HK-2 (cell line): ENCODE data around the gene RAB3IP.

Experiments used
- DNase-seq: peaks from one replicate; pipeline ENCODE4 v3.0.0-alpha.2; 2018; ENCODE audit not compliant: unreplicated experiment

The RAB3IP gene

GRCh38 chr12:69738351-69739286 lies at the start of gene RAB3IP:
RAB3IP (plus strand) TSS chr12:69738860; CDS start chr12:69755409, 16,549 bp downstream.
- peak; percentile 94 for DNase-seq

- DNase-seq, result no peak
These were observed 49.0 kb upstream of the RAB3IP start for GRCh38 chr12:69689638-69690037.

GRCh38 chr12:69694123-69694522 lies 44.5 kb upstream of the RAB3IP start:
- DNase-seq, result no peak

GRCh38 chr12:69698054-69698453 lies 40.6 kb upstream of the RAB3IP start:
- DNase-seq, result no peak

- no peak for DNase-seq
These were observed 39.7 kb upstream of the RAB3IP start, which contains the start of gene BEST3 for GRCh38 chr12:69698769-69699540. BEST3 (minus strand) TSS chr12:69699303; CDS start chr12:69697798, 1,505 bp downstream.

- no peak for DNase-seq
These were observed 36.8 kb upstream of the RAB3IP start for GRCh38 chr12:69701826-69702225.

- DNase-seq, result no peak
These were observed 35.5 kb upstream of the RAB3IP start for GRCh38 chr12:69703146-69703642.

GRCh38 chr12:69704357-69704756 lies 34.3 kb upstream of the RAB3IP start:
- no peak for DNase-seq

GRCh38 chr12:69708649-69709048 lies 30.0 kb upstream of the RAB3IP start:
- no peak for DNase-seq

GRCh38 chr12:69712826-69713225 lies 25.8 kb upstream of the RAB3IP start:
- no peak for DNase-seq

GRCh38 chr12:69714542-69714941 lies 24.1 kb upstream of the RAB3IP start:
- no peak for DNase-seq

GRCh38 chr12:69719336-69720316 lies 19.0 kb upstream of the RAB3IP start:
- DNase-seq, result no peak

- no peak for DNase-seq
These were observed 17.9 kb upstream of the RAB3IP start for GRCh38 chr12:69720750-69721149.

- no peak for DNase-seq
These were observed 11.7 kb upstream of the RAB3IP start for GRCh38 chr12:69726922-69727321.

GRCh38 chr12:69732088-69732487 lies 6.6 kb upstream of the RAB3IP start:
- DNase-seq, result peak; percentile 1

- DNase-seq, result no peak
These were observed 5.0 kb upstream of the RAB3IP start for GRCh38 chr12:69733638-69734037.

GRCh38 chr12:69739287-69740191 lies 879 bp downstream of the RAB3IP start:
- peak; percentile 56 for DNase-seq

- no peak for DNase-seq
These were observed 5.4 kb downstream of the RAB3IP start for GRCh38 chr12:69744109-69744508.

GRCh38 chr12:69751476-69751875 lies 12.8 kb downstream of the RAB3IP start:
- no peak for DNase-seq

- no peak for DNase-seq
These were observed 16.6 kb downstream of the RAB3IP start for GRCh38 chr12:69755302-69755701.
